Measurements from ENCODE around the gene PORCN.
"Not testable (repeated sequence)": the region's sequence is repeated elsewhere in the genome, so short reads cannot be mapped to it uniquely, and the experiment has no call there.

Gene PORCN

GRCh38 chrX:48514126-48514806 is 5.5 kb downstream of the PORCN start:
- no peak overlapping the region for H3K4me3 Mint-ChIP-seq
- DNase-seq (no peak), ATAC-seq (no peak)
- peaks cover 36% of the 10 kb centered on the region for H3K4me1 Mint-ChIP-seq
- H3K9me3 Mint-ChIP-seq, result no peaks in the 10 kb centered on the region
- no peaks in the 10 kb centered on the region for H3K27me3 Mint-ChIP-seq
- H3K27ac Mint-ChIP-seq, result no peak overlapping the region

DNA sequence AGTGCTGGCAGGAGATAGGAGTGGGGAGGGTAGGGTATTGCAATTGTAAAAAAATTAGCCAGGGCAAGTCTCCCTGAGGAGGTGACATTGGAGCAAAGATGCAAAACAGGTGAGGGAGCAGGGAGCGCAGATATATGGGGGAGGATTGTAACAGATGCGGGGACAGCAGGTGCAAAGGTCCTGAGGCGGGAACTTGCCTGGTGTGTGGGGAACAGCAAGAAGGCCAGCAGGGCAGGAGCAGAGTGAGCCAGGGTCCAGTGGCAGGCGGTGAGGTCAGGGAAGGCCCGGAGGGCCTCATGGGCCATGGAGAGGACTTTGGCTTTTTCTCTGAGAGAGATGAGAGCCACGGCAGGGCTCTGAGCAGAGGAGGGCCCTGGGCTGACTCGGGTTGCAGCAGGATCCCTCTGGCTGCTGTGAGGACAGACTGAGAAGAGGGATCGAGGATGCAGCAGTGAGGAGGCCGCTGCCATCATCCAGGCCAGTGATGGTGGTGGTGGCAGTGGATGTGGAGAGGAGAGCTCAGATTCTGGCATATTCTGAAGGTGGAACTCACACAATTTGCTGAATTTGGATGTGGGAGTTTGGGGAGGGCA is 6.2 kb downstream of the PORCN start:
- DNase-seq (no peak), ATAC-seq (no peak)
- no peaks in the 10 kb centered on the region for H3K9me3 Mint-ChIP-seq
- H3K4me1 Mint-ChIP-seq, result peaks cover 36% of the 10 kb centered on the region
- H3K27ac Mint-ChIP-seq, result peak overlapping the region in 1 of 2 donors; percentile 80
- H3K4me3 Mint-ChIP-seq, result no peak overlapping the region
- H3K27me3 Mint-ChIP-seq, result no peaks in the 10 kb centered on the region

GRCh38 chrX:48515842-48516241 is 7.0 kb downstream of the PORCN start:
- ATAC-seq, result no peak
- no peak for DNase-seq
- Mint-ChIP-seq H3K27ac (no peak overlapping the region), H3K27me3 (no peaks in the 10 kb centered on the region), H3K9me3 (no peaks in the 10 kb centered on the region), H3K4me1 (peaks cover 36% of the 10 kb centered on the region), H3K4me3 (no peak overlapping the region)

- ATAC-seq (no peak), DNase-seq (no peak)
- no peak overlapping the region for H3K4me3 Mint-ChIP-seq
- no peaks in the 10 kb centered on the region for H3K27me3 Mint-ChIP-seq
- H3K27ac Mint-ChIP-seq, result no peak overlapping the region
- no peaks in the 10 kb centered on the region for H3K9me3 Mint-ChIP-seq
- peaks cover 38% of the 10 kb centered on the region for H3K4me1 Mint-ChIP-seq
Measured at GRCh38 chrX:48516285-48516684, 7.5 kb downstream of the PORCN start.

- Mint-ChIP-seq H3K27ac (peak overlapping the region; percentile 19 to 82), H3K4me1 (peaks cover 39% of the 10 kb centered on the region), H3K27me3 (no peaks in the 10 kb centered on the region), H3K9me3 (no peaks in the 10 kb centered on the region), H3K4me3 (no peak overlapping the region)
- no peak for DNase-seq
- ATAC-seq, result no peak
Measured at GRCh38 chrX:48516987-48517386, 8.2 kb downstream of the PORCN start.

DNA sequence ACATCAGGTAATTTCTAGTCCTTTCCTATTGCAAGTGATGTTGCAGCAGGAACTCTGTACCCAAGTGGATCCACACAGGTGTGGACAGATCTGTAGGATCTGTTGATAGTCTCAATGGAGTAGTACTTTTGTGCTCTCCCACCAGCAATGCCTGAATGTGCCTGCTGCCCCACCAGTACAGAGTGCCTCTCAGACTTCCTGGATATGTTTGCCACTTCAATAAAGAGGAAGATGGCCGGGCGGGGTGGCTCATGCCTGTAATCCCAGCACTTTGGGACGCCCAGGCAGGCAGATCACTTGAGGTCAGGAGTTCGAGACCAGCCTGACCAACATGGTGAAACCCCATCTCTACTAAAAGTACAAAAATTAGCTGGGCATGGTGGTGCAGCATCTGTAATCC is 10.7 kb downstream of the PORCN start:
- not testable (repeated sequence) for DNase-seq, H3K27me3 Mint-ChIP-seq, H3K4me3 Mint-ChIP-seq, H3K9me3 Mint-ChIP-seq, ATAC-seq
- H3K4me1 Mint-ChIP-seq, result peaks cover 45% of the 10 kb centered on the region
- H3K27ac Mint-ChIP-seq, result peak overlapping the region in 1 of 2 donors; percentile 80

DNA sequence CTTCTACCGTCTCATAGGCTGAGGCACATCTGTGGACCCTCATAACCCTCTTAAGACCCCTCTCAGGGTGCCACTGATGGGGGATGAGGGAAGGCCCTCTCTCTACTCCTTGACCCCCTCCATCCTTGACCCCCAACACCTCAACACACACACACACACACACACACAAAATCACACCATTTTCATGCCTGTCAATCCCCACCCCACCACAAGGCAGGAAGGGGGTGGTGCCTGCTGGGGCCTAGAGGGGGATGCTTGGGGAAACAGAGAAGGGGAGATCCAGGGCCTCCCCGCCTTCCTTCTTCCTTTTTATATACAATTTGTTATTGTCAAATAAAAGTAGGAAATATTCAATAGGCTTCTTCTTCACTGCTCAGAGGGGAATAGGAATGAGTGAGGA is 11.7 kb downstream of the PORCN start:
- ATAC-seq, result no peak

DNA sequence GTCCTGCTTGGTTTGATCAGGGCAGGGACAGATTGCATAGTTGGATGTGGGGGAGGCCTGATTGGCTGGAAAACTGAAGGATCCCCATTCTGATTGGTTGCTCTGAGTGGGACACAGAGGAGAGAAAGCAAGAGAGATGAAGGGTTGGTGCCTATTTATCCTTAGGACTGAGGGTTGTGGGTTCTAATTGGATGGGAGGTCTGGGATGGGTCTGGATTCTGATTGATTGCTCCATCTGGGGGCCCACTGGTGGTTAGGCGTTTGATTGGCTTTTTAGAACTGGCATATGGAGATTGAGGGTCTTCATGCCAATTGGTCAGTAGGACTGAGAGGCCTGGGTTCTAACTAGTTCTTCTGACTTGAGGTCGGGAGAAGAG is 12.2 kb downstream of the PORCN start:
- DNase-seq, result peak; percentile 12 to 39
- Mint-ChIP-seq H3K27ac (peak overlapping the region; percentile 98 to 99), H3K9me3 (no peaks in the 10 kb centered on the region), H3K4me3 (peak overlapping the region; percentile 73 to 87), H3K27me3 (no peaks in the 10 kb centered on the region), H3K4me1 (peaks cover 45% of the 10 kb centered on the region)
- peak; percentile 28 for ATAC-seq

More for the DNA sequence above, 11.7 kb downstream of the PORCN start:
- no peaks in the 10 kb centered on the region for H3K27me3 Mint-ChIP-seq
- H3K4me3 Mint-ChIP-seq, result peak overlapping the region; percentile 73 to 87
- peaks cover 45% of the 10 kb centered on the region for H3K4me1 Mint-ChIP-seq
- H3K9me3 Mint-ChIP-seq, result no peaks in the 10 kb centered on the region
- H3K27ac Mint-ChIP-seq, result peak overlapping the region; percentile 98 to 99
- DNase-seq, result peak; percentile 21 to 47

DNA sequence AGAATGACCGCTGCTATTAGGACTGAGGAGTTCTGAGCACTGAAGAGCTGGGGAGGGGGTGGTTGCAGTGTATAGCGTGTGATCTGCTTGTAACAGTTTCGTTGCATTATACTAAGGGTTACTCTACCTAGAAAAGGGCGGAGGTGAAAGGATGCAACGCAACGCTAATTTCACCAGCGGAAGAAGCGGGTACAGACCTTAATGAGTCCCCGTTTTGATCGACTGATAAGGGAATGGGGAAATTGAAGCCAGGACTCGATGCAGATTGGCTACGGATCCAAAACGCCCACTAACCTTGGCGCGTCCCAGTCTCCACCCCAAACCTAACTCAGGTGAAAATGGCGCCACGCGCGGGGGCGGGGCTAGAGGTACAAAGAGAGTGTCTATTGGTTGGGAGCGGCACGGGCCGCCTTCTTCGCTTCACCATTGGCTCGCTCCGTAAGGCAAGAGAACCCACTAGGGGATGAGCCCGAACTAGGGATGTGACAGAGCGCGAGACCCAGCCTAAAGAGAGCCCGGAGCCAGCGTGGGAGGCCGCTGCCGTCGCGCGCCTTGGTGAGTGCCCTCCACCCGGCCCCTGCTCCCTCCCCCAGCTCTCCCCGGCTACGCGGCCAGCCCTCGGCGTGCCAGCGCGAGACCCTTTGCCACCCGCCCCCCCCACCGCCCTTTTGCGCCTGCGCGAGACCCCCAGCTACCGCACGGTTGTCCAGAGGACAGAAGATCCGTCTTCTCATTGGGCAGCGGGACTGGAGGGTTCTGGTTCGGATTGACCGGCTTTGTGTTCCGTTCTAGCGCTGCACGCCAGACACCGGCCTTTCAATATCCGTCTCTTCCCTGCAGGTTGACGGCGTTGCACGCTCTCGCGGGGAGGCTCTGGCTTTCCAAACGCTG is 12.8 kb downstream of the PORCN start, which contains the start of gene EBP:
EBP (plus strand) TSS at position 456 of the 891 bp plus-strand sequence. CDS start 1,964 bp downstream, outside the sequence.
- Mint-ChIP-seq H3K4me3 (peak within 1 kb of the TSS; percentile 73 to 89), H3K4me1 (peaks cover 44% of the 10 kb centered on the region), H3K9me3 (no peaks in the 10 kb centered on the region), H3K27me3 (no peaks in the 10 kb centered on the region), H3K27ac (peak within 1 kb of the TSS; percentile 98 to 99)
- ATAC-seq, result peak; percentile 95
- DNase-seq, result peak; percentile 92 to 97

- ATAC-seq (no peak), DNase-seq (no peak)
- H3K27ac Mint-ChIP-seq, result peak overlapping the region; percentile 48 to 83
- H3K27me3 Mint-ChIP-seq, result no peaks in the 10 kb centered on the region
- H3K9me3 Mint-ChIP-seq, result no peaks in the 10 kb centered on the region
- peaks cover 40% of the 10 kb centered on the region for H3K4me1 Mint-ChIP-seq
- H3K4me3 Mint-ChIP-seq, result peak overlapping the region; percentile 73 to 89
Measured at GRCh38 chrX:48522291-48522690, 13.5 kb downstream of the PORCN start.

GRCh38 chrX:48523682-48524081 is 14.9 kb downstream of the PORCN start:
- DNase-seq (no peak), ATAC-seq (no peak)
- no peaks in the 10 kb centered on the region for H3K27me3 Mint-ChIP-seq
- H3K9me3 Mint-ChIP-seq, result no peaks in the 10 kb centered on the region
- H3K27ac Mint-ChIP-seq, result no peak overlapping the region
- peaks cover 36% of the 10 kb centered on the region for H3K4me1 Mint-ChIP-seq
- H3K4me3 Mint-ChIP-seq, result peak overlapping the region; percentile 67 to 73

GRCh38 chrX:48525853-48526252 is 17.1 kb downstream of the PORCN start:
- not testable (repeated sequence) for H3K4me3 Mint-ChIP-seq, H3K9me3 Mint-ChIP-seq, H3K27ac Mint-ChIP-seq, ATAC-seq, H3K27me3 Mint-ChIP-seq, DNase-seq
- H3K4me1 Mint-ChIP-seq, result peaks cover 18% of the 10 kb centered on the region

DNA sequence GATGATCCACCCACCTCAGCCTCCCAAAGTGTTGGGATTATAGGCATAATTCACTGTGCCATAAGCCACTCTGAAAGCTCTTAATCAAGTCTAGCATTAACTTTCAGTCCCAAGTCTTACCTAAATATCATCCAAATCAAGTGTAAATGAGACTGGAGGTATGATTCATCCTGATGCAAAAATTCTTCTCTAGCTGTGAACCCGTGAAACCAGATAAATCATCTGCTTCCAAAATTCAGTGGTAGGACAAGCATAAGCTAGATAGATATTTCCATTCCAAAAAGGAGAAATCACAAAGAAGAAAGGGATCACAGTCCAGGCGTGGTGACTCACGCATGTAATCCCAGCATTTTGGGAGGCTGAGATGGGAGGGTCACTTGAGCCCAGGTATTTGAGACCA is 21.9 kb downstream of the PORCN start:
- Mint-ChIP-seq H3K27me3 (no peaks in the 10 kb centered on the region), H3K9me3 (no peaks in the 10 kb centered on the region), H3K4me3 (no peak overlapping the region), H3K27ac (no peak overlapping the region), H3K4me1 (peaks cover 17% of the 10 kb centered on the region)
- ATAC-seq, result no peak
- no peak for DNase-seq

DNA sequence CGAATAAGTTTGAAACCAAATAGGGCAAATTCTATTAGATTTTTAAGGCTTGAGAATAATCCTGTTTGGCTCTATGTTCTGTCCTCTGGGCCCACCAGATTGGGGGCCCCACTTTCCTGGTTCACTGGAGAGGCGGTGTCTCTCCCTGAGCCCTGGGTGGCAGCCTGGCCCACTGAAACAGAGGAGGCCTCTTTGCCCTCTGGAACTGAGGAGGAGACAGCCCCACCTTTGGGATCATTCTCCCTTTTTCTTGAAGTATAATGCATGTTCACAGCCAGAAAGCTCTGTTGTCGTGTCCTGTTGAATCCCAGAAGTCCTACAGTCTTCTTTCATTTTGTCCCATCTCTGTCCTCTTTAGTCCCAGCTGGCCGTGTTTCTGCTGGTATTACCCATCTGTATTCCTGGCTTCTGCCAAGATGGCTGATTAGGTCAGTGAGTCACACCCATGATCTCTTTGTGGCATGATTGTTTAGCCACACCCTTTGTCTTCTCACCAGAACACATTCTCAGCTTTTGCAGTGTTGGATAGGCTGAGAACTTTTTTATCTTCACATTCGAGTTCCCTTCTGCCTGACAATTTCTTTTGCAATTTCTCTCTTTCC is 22.7 kb downstream of the PORCN start:
- Mint-ChIP-seq H3K27ac (no peak overlapping the region), H3K27me3 (no peaks in the 10 kb centered on the region), H3K4me3 (no peak overlapping the region), H3K4me1 (peaks cover 15% of the 10 kb centered on the region), H3K9me3 (no peaks in the 10 kb centered on the region)
- DNase-seq, result no peak
- ATAC-seq, result peak; percentile 49

GRCh38 chrX:48532161-48532560 is 23.4 kb downstream of the PORCN start:
- H3K9me3 Mint-ChIP-seq, result no peaks in the 10 kb centered on the region
- no peak overlapping the region for H3K27ac Mint-ChIP-seq
- ATAC-seq (no peak), DNase-seq (no peak)
- peaks cover 10% of the 10 kb centered on the region for H3K4me1 Mint-ChIP-seq
- no peaks in the 10 kb centered on the region for H3K27me3 Mint-ChIP-seq
- no peak overlapping the region for H3K4me3 Mint-ChIP-seq

Data from stimulated activated naive CD8-positive, alpha-beta T cell treated with anti-CD3 and anti-CD28 coated beads, Interleukin-15, amount 100 ng/mL, for 72 hours (primary cell).